Stomach (tissue), 9 donors: ENCODE data around the gene EXOG. TPM values are rescaled to one million over a fixed set of nuclear protein-coding genes. Genes with fewer than 3 reads are reported as not detected.

Experiments
- DNase-seq, 2 donors: peaks; one replicate each; pipeline versions ENCODE4 v3.0.0 to v3.0.0-alpha.2; 2013 to 2019
- H3K27ac ChIP-seq, 5 donors: fragments of 200-600 bp in 4 of 5; sonication (generic) in 4 of 5; one replicate each; pipeline ENCODE4 v1.5.1; 2013 to 2019; ENCODE audit warnings: mild to moderate bottlenecking in 1 of 5, moderate library complexity in 1 of 5
- H3K27me3 ChIP-seq, 3 donors: fragments of 200-600 bp; sonication (generic); one replicate each; pipeline ENCODE4 v1.5.1; 2017 to 2019; ENCODE audit warnings: mixed run types in 1 of 3
- H3K36me3 ChIP-seq, 4 donors: fragments of 200-600 bp; sonication (generic); 1 replicate in 3 of 4; 2 replicates in 1 of 4; pipeline ENCODE4 v1.5.1; 2016 to 2019
- H3K4me1 ChIP-seq, 4 donors: fragments of 200-600 bp; sonication (generic); one replicate each; pipeline ENCODE4 v1.5.1; 2016 to 2019
- H3K4me3 ChIP-seq, 4 donors: fragments of 200-600 bp; sonication (generic) in 3 of 4; one replicate each; pipeline ENCODE4 v1.5.1; 2016 to 2019; ENCODE audit warnings: mild to moderate bottlenecking in 1 of 4
- H3K9me3 ChIP-seq, 4 donors: fragments of 200-600 bp; sonication (generic); one replicate each; pipeline ENCODE4 v1.5.1; 2016 to 2019
- CTCF ChIP-seq, 7 experiments: fragments of 450-650 bp in 4 of 7; fragments of 200-600 bp in 3 of 7; sonication (generic) in 3 of 7; IDR thresholded peaks; one replicate each; pipeline ENCODE4 v1.5.1; 2016 to 2019; ENCODE audit warnings: antibody characterized with exemption in 7 of 7, control low read depth in 2 of 7, mild to moderate bottlenecking in 1 of 7
- EP300 ChIP-seq: sonication (generic); formaldehyde crosslinking; IDR thresholded peaks from one replicate; pipeline ENCODE4 v1.6.1; 2017; ENCODE audit warnings: antibody characterized with exemption
- POLR2A ChIP-seq, 4 donors: fragments of 450-650 bp; IDR thresholded peaks; one replicate each; pipeline ENCODE4 v1.6.1; 2016; ENCODE audit warnings: antibody characterized with exemption in 4 of 4, control low read depth in 2 of 4, mild to moderate bottlenecking in 1 of 4, moderate library complexity in 1 of 4
- POLR2AphosphoS5 ChIP-seq, 3 donors: sonication (generic); formaldehyde crosslinking; IDR thresholded peaks; one replicate each; pipeline ENCODE4 v1.6.1; 2016; ENCODE audit warnings: antibody characterized with exemption in 3 of 3
- WGBS, 5 donors: extraction: QIAGEN DNeasy Blood & Tissue Kit in 3 of 5; methylation state at CpG; one replicate each; pipeline versions ENCODE4 v1.1.5 to v1.1.7; 2013 to 2018; 5-methylcytosine and 5-hydroxymethylcytosine counted together
- intact Hi-C: fragments of 100-400 bp; cut with DNase I; formaldehyde crosslinking; loops from one replicate; pipeline ENCODE4 v1.15.1; 2023; ENCODE audit warnings: low total_unique reads
- polyA plus RNA-seq, 3 donors: library from polyadenylated mRNA; stranded (reverse); fragments of 200-250 nt; gene quantifications; one replicate each; pipeline ENCODE4 v1.2.3, GENCODE V29; 2013
- total RNA-seq, 5 donors: library from RNA; depleted of rRNA; stranded (reverse); fragments of >200 nt; gene quantifications; one replicate each; pipeline versions ENCODE4 v1.1.0 to v1.2.3, GENCODE V29; 2014 to 2016
- donor health status: healthy with polysubstance abuse.
- donor health status: Bipolar disorder and iron deficiency.
- donor health status: healthy.

EXOG gene
- total and polyA plus RNA-seq, 8 donors = 2.4 to 202 (median 4.3) TPM; not detected in 1

- H3K36me3 ChIP-seq = peaks cover 0 to 90% (median 77%) of the 10 kb centered on the region in 4 donors
- H3K27me3 ChIP-seq = no peaks in the 10 kb centered on the region
- TF ChIP-seq POLR2A (IDR thresholded peaks at IDR 0.05) (no peak), CTCF (IDR thresholded peaks at IDR 0.05) (no peak), POLR2AphosphoS5 (IDR thresholded peaks at IDR 0.05) (no peak), EP300 (no peak)
- no peaks in the 10 kb centered on the region for H3K4me1 ChIP-seq
- no peaks in the 10 kb centered on the region for H3K9me3 ChIP-seq
- H3K4me3 ChIP-seq = no peak overlapping the region
- intact Hi-C loops = no loop called here
- DNase-seq = no peak
- H3K27ac ChIP-seq = no peak overlapping the region
These were observed 14.5 kb downstream of the EXOG start for GRCh38 chr3:38510631-38511030.

GRCh38 chr3:38511546-38511945, 15.4 kb downstream of the EXOG start:
- no peak overlapping the region for H3K27ac ChIP-seq
- no peaks in the 10 kb centered on the region for H3K27me3 ChIP-seq
- no peak overlapping the region for H3K4me3 ChIP-seq
- intact Hi-C loops = no loop called here
- H3K9me3 ChIP-seq = no peaks in the 10 kb centered on the region
- H3K36me3 ChIP-seq = peaks cover 0 to 85% (median 72%) of the 10 kb centered on the region in 4 donors
- no peak for DNase-seq
- no peaks in the 10 kb centered on the region for H3K4me1 ChIP-seq
- TF ChIP-seq CTCF (IDR thresholded peaks at IDR 0.05) = no peak
- TF ChIP-seq POLR2A (IDR thresholded peaks at IDR 0.05) = no peak
- no peak for TF ChIP-seq EP300
- TF ChIP-seq POLR2AphosphoS5 (IDR thresholded peaks at IDR 0.05) = no peak
- WGBS, 5 donors = 56 to 79% (median 73%) methylated on average over 3 of the region's 3 CpGs

- WGBS, 5 donors = 90 to 96% (median 94%) methylated on average over 6 to 7 of the region's 7 CpGs
- no peaks in the 10 kb centered on the region for H3K4me1 ChIP-seq
These were observed 19.2 kb downstream of the EXOG start for GRCh38 chr3:38515367-38515766.

GRCh38 chr3:38516669-38517068, 20.5 kb downstream of the EXOG start:
- Histone ChIP-seq H3K4me1 (no peaks in the 10 kb centered on the region), H3K27me3 (no peaks in the 10 kb centered on the region), H3K9me3 (no peaks in the 10 kb centered on the region), H3K27ac (no peak overlapping the region), H3K36me3 (peaks cover 0 to 56% (median 34%) of the 10 kb centered on the region in 4 donors), H3K4me3 (no peak overlapping the region)
- no peak for DNase-seq
- intact Hi-C loops = no loop called here
- 0 to 97% (median 50%) methylated on average over 1 of the region's 1 CpG for WGBS, 5 donors
- no peak for TF ChIP-seq POLR2A (IDR thresholded peaks at IDR 0.05)
- no peak for TF ChIP-seq CTCF (IDR thresholded peaks at IDR 0.05)
- TF ChIP-seq POLR2AphosphoS5 (IDR thresholded peaks at IDR 0.05) = no peak
- no peak for TF ChIP-seq EP300

More at GRCh38 chr3:38515367-38515766, 19.2 kb downstream of the EXOG start:
- no peak for DNase-seq
- intact Hi-C loops = no loop called here
- Histone ChIP-seq H3K27ac (no peak overlapping the region), H3K4me3 (no peak overlapping the region), H3K9me3 (no peaks in the 10 kb centered on the region), H3K36me3 (peaks cover 0 to 65% (median 42%) of the 10 kb centered on the region in 4 donors), H3K27me3 (no peaks in the 10 kb centered on the region)
- TF ChIP-seq POLR2A (IDR thresholded peaks at IDR 0.05) = no peak
- no peak for TF ChIP-seq POLR2AphosphoS5 (IDR thresholded peaks at IDR 0.05)
- TF ChIP-seq EP300 = no peak
- no peak for TF ChIP-seq CTCF (IDR thresholded peaks at IDR 0.05)
